HCT116 (cell line): ENCODE results near the gene LDAH. TPM values are rescaled to one million over a fixed set of nuclear protein-coding genes. Genes with fewer than 3 reads are reported as not detected.

ENCODE experiments used
- ATAC-seq: fragments of 200-7000 bp; cut with Tn5 transposase; 2 replicates; pipeline ENCODE4 v1.9.1; 2020; ENCODE audit warnings: mild to moderate bottlenecking, moderate library complexity
- BruUV-seq: library from RNA; stranded (reverse); fragments of 400-500 nt; replicated peaks from 2 replicates; lab custom pipeline; 2021; lab: Mats Ljungman, UMichigan
- CTCF ChIA-PET: fragments of 300-600 bp; sonication (Branson Sonifier 250); formaldehyde crosslinking; loops from one replicate; lab custom pipeline; 2021; ENCODE audit warnings: antibody characterized with exemption; lab: Charles Lee
- POLR2A ChIA-PET: fragments of 300-600, 350-600 bp; sonication (Branson Sonifier 250); formaldehyde crosslinking; loops from one replicate; lab custom pipeline; 2021; ENCODE audit warnings: antibody characterized with exemption; lab: Charles Lee
- RAD21 ChIA-PET, 2 experiments: fragments of 300-600 bp; sonication (Branson Sonifier 250); formaldehyde crosslinking; loops; one replicate each; lab custom pipeline; 2023; ENCODE audit warnings: low total read pairs in 2 of 2; ENCODE audit not compliant: uncharacterized antibody in 2 of 2, unreplicated experiment in 2 of 2, low non-redundant PET in 1 of 2; lab: Charles Lee
- DNase-seq: peaks from one replicate; pipeline ENCODE4 v3.0.0-alpha.2; 2010; ENCODE audit warnings: low read depth, low spot score
- H2AFZ ChIP-seq: fragments of 200-600 bp; shearing (Covaris generic), sonication (generic); 2 replicates; pipeline ENCODE4 v1.6.1; 2017; ENCODE audit warnings: low read depth, mixed run types, mixed read lengths, antibody characterized with exemption, low read length; ENCODE audit not compliant: poor library complexity, severe bottlenecking
- H3K27ac ChIP-seq: 2 replicates; pipeline ENCODE4 v1.5.1; 2012; ENCODE audit warnings: low read depth, low read length
- H3K27me3 ChIP-seq: fragments of 200-600 bp; sonication (generic); 2 replicates; pipeline ENCODE4 v1.6.1; 2016; ENCODE audit warnings: mixed run types, low read length, mixed read lengths; ENCODE audit not compliant: insufficient read depth
- H3K36me3 ChIP-seq, 2 experiments: fragments of 200-500 bp in 1 of 2; fragments of 200-600 bp in 1 of 2; sonication (Bioruptor generic) in 1 of 2; sonication (generic) in 1 of 2; 2 replicates each; pipeline versions ENCODE4 v1.5.1 to v1.6.1; 2014 to 2016; ENCODE audit warnings: low read length in 2 of 2, inconsistent platforms in 1 of 2, mixed read lengths in 1 of 2, mixed run types in 1 of 2; ENCODE audit not compliant: insufficient read depth in 2 of 2, control insufficient read depth in 1 of 2
- H3K4me1 ChIP-seq, 2 experiments: fragments of 200-600 bp in 1 of 2; sonication (generic) in 1 of 2; 2 replicates each; pipeline versions ENCODE4 v1.5.1 to v1.6.1; 2012 to 2017; ENCODE audit warnings: low read length in 2 of 2, inconsistent platforms in 1 of 2, mild to moderate bottlenecking in 1 of 2, mixed read lengths in 1 of 2, mixed run types in 1 of 2, moderate library complexity in 1 of 2; ENCODE audit not compliant: insufficient read depth in 2 of 2, control insufficient read depth in 1 of 2
- H3K4me2 ChIP-seq: fragments of 200-600 bp; sonication (generic); 2 replicates; pipeline ENCODE4 v1.6.1; 2017; ENCODE audit warnings: mixed run types, low read length, mixed read lengths
- H3K4me3 ChIP-seq, 2 experiments: fragments of 200-600 bp in 1 of 2; sonication (generic) in 1 of 2; replicated peaks in 1 of 2; 2 replicates each; pipeline ENCODE4 v1.5.1; 2011 to 2016; ENCODE audit warnings: low read length in 2 of 2, control low read depth in 1 of 2, low read depth in 1 of 2, mild to moderate bottlenecking in 1 of 2, mixed read lengths in 1 of 2, mixed run types in 1 of 2
- H3K79me2 ChIP-seq: fragments of 200-600 bp; sonication (generic); 2 replicates; pipeline ENCODE4 v1.6.1; 2017; ENCODE audit warnings: mild to moderate bottlenecking, mixed run types, low read length, moderate library complexity, mixed read lengths; ENCODE audit not compliant: insufficient read depth
- H3K9ac ChIP-seq: fragments of 200-600 bp; sonication (generic); 2 replicates; pipeline ENCODE4 v1.6.1; 2016; ENCODE audit warnings: low read length, mixed read lengths
- H3K9me2 ChIP-seq: fragments of 200-600 bp; sonication (generic), shearing (Covaris generic); 2 replicates; pipeline ENCODE4 v1.6.1; 2017; ENCODE audit warnings: mixed run types, mild to moderate bottlenecking, moderate library complexity; ENCODE audit not compliant: insufficient read depth
- H3K9me3 ChIP-seq, 2 experiments: fragments of 200-500 bp in 1 of 2; fragments of 200-600 bp in 1 of 2; sonication (Bioruptor generic) in 1 of 2; sonication (generic) in 1 of 2; 2 replicates each; pipeline ENCODE4 v1.6.1; 2014 to 2017; ENCODE audit warnings: low read length in 2 of 2, mixed read lengths in 2 of 2, inconsistent platforms in 1 of 2, low read depth in 1 of 2, mild to moderate bottlenecking in 1 of 2, mixed run types in 1 of 2, moderate library complexity in 1 of 2; ENCODE audit not compliant: control insufficient read depth in 1 of 2, insufficient read depth in 1 of 2
- H4K20me1 ChIP-seq: fragments of 200-600 bp; sonication (generic), shearing (Covaris generic); 2 replicates; pipeline ENCODE4 v1.6.1; 2017; ENCODE audit warnings: mixed run types, mild to moderate bottlenecking, moderate library complexity; ENCODE audit not compliant: insufficient read depth
- ELF1 ChIP-seq: IDR thresholded peaks from 2 replicates; pipeline ENCODE4 v1.6.1; 2012; ENCODE audit warnings: low read depth, borderline replicate concordance
- EZH2 ChIP-seq: fragments of 200-600 bp; sonication (generic); IDR thresholded peaks from 2 replicates; pipeline ENCODE4 v1.6.1; 2017; ENCODE audit warnings: antibody characterized with exemption, mixed run types
- FOSL1 ChIP-seq: IDR thresholded peaks from 2 replicates; pipeline ENCODE4 v1.6.1; 2012; ENCODE audit warnings: low read depth
- JUND ChIP-seq: IDR thresholded peaks from 2 replicates; pipeline ENCODE4 v1.6.1; 2012
- POLR2A ChIP-seq: IDR thresholded peaks from 2 replicates; pipeline ENCODE4 v1.7.0; 2011; ENCODE audit warnings: borderline replicate concordance; ENCODE audit not compliant: insufficient read depth, insufficient read length; ENCODE audit errors: extremely low read depth
- POLR2AphosphoS5 ChIP-seq: IDR thresholded peaks from 2 replicates; pipeline ENCODE4 v1.6.1; 2011; ENCODE audit warnings: mild to moderate bottlenecking, low read depth, low read length, moderate library complexity
- SP1 ChIP-seq: IDR thresholded peaks from 2 replicates; pipeline ENCODE4 v1.6.1; 2012; ENCODE audit warnings: low read depth
- SRF ChIP-seq: IDR thresholded peaks from 2 replicates; pipeline ENCODE4 v1.6.1; 2012; ENCODE audit warnings: low read depth
- TCF7L2 ChIP-seq: IDR thresholded peaks from 2 replicates; pipeline ENCODE4 v1.7.0; 2011; ENCODE audit warnings: borderline replicate concordance, inconsistent platforms; ENCODE audit not compliant: insufficient read depth, insufficient read length; ENCODE audit errors: extremely low read depth
- YY1 ChIP-seq: IDR thresholded peaks from 2 replicates; pipeline ENCODE4 v1.6.1; 2011; ENCODE audit warnings: low read length, low read depth, moderate library complexity, mild to moderate bottlenecking; ENCODE audit not compliant: insufficient replicate concordance; ENCODE audit errors: extremely low read depth
- ZNF274 ChIP-seq: fragments of 200-500 bp; sonication (Bioruptor generic); IDR thresholded peaks from 2 replicates; pipeline ENCODE4 v1.6.1; 2014; ENCODE audit warnings: mild to moderate bottlenecking, low read depth, low read length, inconsistent platforms
- intact Hi-C: fragments of 100-400 bp; cut with micrococcal nuclease; formaldehyde crosslinking; loops from 2 replicates; pipeline ENCODE4 v1.10.0; 2022
- total RNA-seq: library from RNA; stranded (reverse); gene quantifications from one replicate; pipeline ENCODE4 v1.2.1, GENCODE V29; 2021; ENCODE audit not compliant: unreplicated experiment
- TF ChIP-seq, protein P1 (sequence below), 3 experiments: fragments of 200-600 bp in 1 of 3; sonication (generic) in 1 of 3; IDR thresholded peaks in 2 of 3; conservative IDR thresholded peaks in 1 of 3; 2 replicates each; pipeline ENCODE4 v1.5.1; 2012 to 2017; ENCODE audit warnings: low read depth in 2 of 3, low read length in 2 of 3, antibody characterized with exemption in 1 of 3, borderline replicate concordance in 1 of 3, control low read depth in 1 of 3, mild to moderate bottlenecking in 1 of 3, mixed read lengths in 1 of 3, mixed run types in 1 of 3, moderate library complexity in 1 of 3; ENCODE audit not compliant: insufficient read depth in 1 of 3
- TF ChIP-seq, protein P2 (sequence below): IDR thresholded peaks from 2 replicates; pipeline ENCODE4 v1.6.1; 2012
- TF ChIP-seq, protein P3 (sequence below): IDR thresholded peaks from 2 replicates; pipeline ENCODE4 v1.6.1; 2011; ENCODE audit warnings: mild to moderate bottlenecking, low read length, moderate library complexity; ENCODE audit not compliant: insufficient replicate concordance; ENCODE audit errors: extremely low read depth

LDAH gene
- total RNA-seq, 1 experiment from 2014 or later: 25.7 TPM

DNA sequence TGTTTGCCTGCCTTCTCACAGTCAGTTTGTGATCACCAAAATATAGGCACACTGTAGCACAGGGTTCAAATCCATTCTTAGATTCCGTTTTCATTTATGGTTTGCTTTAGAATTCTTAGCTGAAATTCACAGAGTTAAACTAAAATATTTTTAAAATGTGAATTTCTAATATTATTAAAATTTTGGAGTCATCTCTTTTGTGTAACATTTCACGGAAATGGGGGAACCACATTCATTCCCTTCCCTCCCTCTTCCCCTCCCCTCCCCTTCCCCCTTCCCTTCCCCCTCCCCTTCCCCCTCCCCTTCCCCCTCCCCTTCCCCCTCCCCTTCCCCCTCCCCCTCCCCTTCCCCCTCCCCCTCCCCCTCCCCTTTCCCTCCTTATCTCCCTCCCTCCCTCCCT is 11.4 kb upstream of the LDAH start:
- ChIA-PET RAD21 (no interaction called here), CTCF (no interaction called here), POLR2A (no interaction called here)
- peak overlapping the region; percentile 90 for H2AFZ ChIP-seq
- no peak for TF ChIP-seq POLR2A
- no peak for TF ChIP-seq ELF1
- no peak for TF ChIP-seq EZH2
- TF ChIP-seq, protein P1, sequence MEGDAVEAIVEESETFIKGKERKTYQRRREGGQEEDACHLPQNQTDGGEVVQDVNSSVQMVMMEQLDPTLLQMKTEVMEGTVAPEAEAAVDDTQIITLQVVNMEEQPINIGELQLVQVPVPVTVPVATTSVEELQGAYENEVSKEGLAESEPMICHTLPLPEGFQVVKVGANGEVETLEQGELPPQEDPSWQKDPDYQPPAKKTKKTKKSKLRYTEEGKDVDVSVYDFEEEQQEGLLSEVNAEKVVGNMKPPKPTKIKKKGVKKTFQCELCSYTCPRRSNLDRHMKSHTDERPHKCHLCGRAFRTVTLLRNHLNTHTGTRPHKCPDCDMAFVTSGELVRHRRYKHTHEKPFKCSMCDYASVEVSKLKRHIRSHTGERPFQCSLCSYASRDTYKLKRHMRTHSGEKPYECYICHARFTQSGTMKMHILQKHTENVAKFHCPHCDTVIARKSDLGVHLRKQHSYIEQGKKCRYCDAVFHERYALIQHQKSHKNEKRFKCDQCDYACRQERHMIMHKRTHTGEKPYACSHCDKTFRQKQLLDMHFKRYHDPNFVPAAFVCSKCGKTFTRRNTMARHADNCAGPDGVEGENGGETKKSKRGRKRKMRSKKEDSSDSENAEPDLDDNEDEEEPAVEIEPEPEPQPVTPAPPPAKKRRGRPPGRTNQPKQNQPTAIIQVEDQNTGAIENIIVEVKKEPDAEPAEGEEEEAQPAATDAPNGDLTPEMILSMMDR (IDR thresholded peaks at IDR 0.05 in 2 of 3, conservative IDR thresholded peaks at IDR 0.05 in 1 of 3; ENCODE audit: borderline replicate concordance in 1 of 3, insufficient read depth in 1 of 3, low read depth in 2 of 3, low read length in 2 of 3): no peak
- TF ChIP-seq JUND: no peak
- TF ChIP-seq YY1: no peak
- no peak for TF ChIP-seq TCF7L2
- ATAC-seq: no peak
- no TSS peak for BruUV-seq
- H3K36me3 ChIP-seq: no peaks in the 10 kb centered on the region
- H3K4me2 ChIP-seq: no peak overlapping the region
- H3K4me3 ChIP-seq: no peak overlapping the region
- H3K9me2 ChIP-seq: no peaks in the 10 kb centered on the region
- H4K20me1 ChIP-seq: no peaks in the 10 kb centered on the region
- H3K27ac ChIP-seq: no peak overlapping the region
- H3K4me1 ChIP-seq: no peaks in the 10 kb centered on the region
- peaks cover 16% of the 10 kb centered on the region; the same call in 1 of the 2 replicates for H3K27me3 ChIP-seq
- intact Hi-C loops: no loop called here
- H3K79me2 ChIP-seq: no peaks in the 10 kb centered on the region
- no peak for DNase-seq
- no peaks in the 10 kb centered on the region for H3K9me3 ChIP-seq
- no peak overlapping the region for H3K9ac ChIP-seq

DNA sequence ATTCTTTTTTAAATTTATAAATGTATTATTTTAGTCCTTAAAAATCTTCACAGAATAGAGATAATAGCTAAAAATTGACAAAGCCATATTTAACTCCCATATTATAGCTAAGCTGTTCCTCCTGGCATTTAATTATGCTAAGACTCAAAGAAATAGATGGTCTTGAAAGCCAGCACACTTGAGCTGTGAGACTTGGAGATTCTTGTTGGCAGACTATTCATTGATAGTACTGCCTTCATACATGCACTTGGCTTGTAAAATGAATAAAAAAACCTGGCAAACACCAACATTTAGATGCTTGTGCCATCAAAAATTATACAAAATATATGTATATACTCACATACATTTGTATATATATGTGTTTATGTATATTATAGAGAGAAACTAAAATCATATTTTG is 9.7 kb upstream of the LDAH start:
- Histone ChIP-seq H3K27ac (no peak overlapping the region), H3K4me2 (no peak overlapping the region), H3K79me2 (no peaks in the 10 kb centered on the region), H2AFZ (no peak overlapping the region), H3K9ac (no peak overlapping the region), H3K4me3 (no peak overlapping the region), H3K27me3 (peaks cover 16% of the 10 kb centered on the region; the same call in 1 of the 2 replicates), H3K9me3 (no peaks in the 10 kb centered on the region), H3K4me1 (no peaks in the 10 kb centered on the region), H4K20me1 (no peaks in the 10 kb centered on the region), H3K9me2 (no peaks in the 10 kb centered on the region), H3K36me3 (no peaks in the 10 kb centered on the region)
- DNase-seq: no peak
- intact Hi-C loops: no loop called here
- BruUV-seq: no TSS peak
- ChIA-PET POLR2A (no interaction called here), RAD21 (no interaction called here), CTCF (interaction anchor here (1.1 kb wide), 1 partner anchor 51 kb away, joined by 3 read pairs; no protein-coding TSS in a partner anchor)
- ATAC-seq: no peak
- TF ChIP-seq ZNF274 (no peak), FOSL1 (no peak), POLR2AphosphoS5 (no peak), SRF (no peak), SP1 (no peak), JUND (no peak)
- TF ChIP-seq, protein P2, sequence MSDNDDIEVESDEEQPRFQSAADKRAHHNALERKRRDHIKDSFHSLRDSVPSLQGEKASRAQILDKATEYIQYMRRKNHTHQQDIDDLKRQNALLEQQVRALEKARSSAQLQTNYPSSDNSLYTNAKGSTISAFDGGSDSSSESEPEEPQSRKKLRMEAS: no peak
- TF ChIP-seq, protein P3, sequence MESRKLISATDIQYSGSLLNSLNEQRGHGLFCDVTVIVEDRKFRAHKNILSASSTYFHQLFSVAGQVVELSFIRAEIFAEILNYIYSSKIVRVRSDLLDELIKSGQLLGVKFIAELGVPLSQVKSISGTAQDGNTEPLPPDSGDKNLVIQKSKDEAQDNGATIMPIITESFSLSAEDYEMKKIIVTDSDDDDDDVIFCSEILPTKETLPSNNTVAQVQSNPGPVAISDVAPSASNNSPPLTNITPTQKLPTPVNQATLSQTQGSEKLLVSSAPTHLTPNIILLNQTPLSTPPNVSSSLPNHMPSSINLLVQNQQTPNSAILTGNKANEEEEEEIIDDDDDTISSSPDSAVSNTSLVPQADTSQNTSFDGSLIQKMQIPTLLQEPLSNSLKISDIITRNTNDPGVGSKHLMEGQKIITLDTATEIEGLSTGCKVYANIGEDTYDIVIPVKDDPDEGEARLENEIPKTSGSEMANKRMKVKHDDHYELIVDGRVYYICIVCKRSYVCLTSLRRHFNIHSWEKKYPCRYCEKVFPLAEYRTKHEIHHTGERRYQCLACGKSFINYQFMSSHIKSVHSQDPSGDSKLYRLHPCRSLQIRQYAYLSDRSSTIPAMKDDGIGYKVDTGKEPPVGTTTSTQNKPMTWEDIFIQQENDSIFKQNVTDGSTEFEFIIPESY: no peak
